GM10248 (cell line): Measurements from ENCODE around the gene TAS2R1.

Source experiments
- CTCF ChIA-PET: fragments of 300-600 bp; sonication (Branson Sonifier 250); formaldehyde crosslinking; extraction: SDS; loops from one replicate; lab custom pipeline; 2021; ENCODE audit warnings: antibody characterized with exemption; lab: Yijun Ruan, JAX
- POLR2A ChIA-PET: fragments of 350-650 bp; sonication (Branson Sonifier 250); formaldehyde crosslinking; extraction: SDS; loops from one replicate; lab custom pipeline; 2020; ENCODE audit warnings: antibody characterized with exemption; lab: Yijun Ruan, JAX
- DNase-seq: peaks from one replicate; pipeline ENCODE4 v3.0.0; 2012; ENCODE audit errors: extremely low spot score
- CTCF ChIP-seq: IDR thresholded peaks from 2 replicates; pipeline ENCODE4 v1.5.1; 2012; ENCODE audit warnings: mild to moderate bottlenecking, low read depth; ENCODE audit errors: extremely low read depth, missing control alignments, control extremely low read depth

Gene TAS2R1

DNA sequence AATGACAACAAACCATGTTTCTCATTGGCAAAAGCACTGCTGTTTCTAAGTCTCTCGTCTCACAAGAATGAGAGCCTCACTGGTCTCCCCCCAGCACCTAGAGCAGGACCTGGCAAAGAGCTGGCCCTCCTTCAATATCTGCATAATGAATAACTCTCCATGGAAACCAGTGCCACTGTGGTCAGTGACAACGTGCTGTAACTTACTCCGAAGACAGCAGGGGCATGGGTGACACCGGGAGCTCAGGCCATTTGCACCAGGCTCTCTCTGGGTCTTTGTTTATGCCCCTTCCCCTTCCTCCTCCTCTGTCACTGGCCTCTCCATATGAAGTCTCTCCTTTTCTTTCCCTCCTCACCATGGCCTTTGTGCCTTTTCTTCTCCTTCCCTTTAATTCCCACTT lies 33.3 kb downstream of the TAS2R1 start:
- no peak for TF ChIP-seq CTCF
- DNase-seq, result no peak
- ChIA-PET POLR2A (no interaction called here), CTCF (no interaction called here)

DNA sequence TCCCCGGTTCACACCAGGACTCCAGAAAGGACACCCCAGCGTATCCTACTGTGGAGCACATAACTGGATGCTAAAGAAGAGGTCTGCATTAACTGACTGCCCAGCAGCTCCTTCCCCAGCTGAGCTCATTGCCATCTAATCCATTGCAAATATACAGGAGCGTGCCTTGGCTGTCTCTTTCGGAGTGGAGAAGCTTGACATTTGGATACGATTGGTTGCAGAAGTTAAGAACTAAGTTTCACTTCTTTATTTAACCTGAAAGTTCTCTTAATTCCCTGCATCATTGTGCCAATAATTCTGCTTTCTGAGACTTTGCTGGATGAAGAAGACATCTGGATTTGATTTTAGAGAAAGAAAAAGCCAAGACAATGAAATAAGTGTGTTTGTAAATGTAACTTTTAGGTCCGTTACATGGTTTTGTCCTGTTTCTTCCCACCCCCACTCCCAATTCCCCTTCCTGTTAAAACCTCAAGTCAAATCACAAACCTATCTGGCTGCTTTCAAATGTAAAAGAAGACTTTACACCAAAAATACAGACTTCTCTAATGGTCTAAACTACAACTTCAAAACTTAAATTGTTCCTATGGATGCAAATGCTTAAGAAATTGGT lies 33.9 kb downstream of the TAS2R1 start:
- DNase-seq, result no peak
- TF ChIP-seq CTCF, result no peak
- POLR2A ChIA-PET, result no interaction called here
- CTCF ChIA-PET, result no interaction called here

- no peak for TF ChIP-seq CTCF
- DNase-seq, result no peak
- ChIA-PET CTCF (interaction anchor here (1.1 to 1.2 kb wide), 2 partner anchors 10 to 16 kb away, joined by 3 to 4 read pairs; no protein-coding TSS in a partner anchor), POLR2A (no interaction called here)
These were observed 35.2 kb downstream of the TAS2R1 start for GRCh38 chr5:9594913-9595312.

- ChIA-PET POLR2A (no interaction called here), CTCF (no interaction called here)
- no peak for TF ChIP-seq CTCF
- DNase-seq, result no peak
These were observed 40.9 kb downstream of the TAS2R1 start for GRCh38 chr5:9589049-9589835.

- CTCF ChIA-PET, result no interaction called here
- POLR2A ChIA-PET, result no interaction called here
- no peak for TF ChIP-seq CTCF
These were observed 41.9 kb downstream of the TAS2R1 start for GRCh38 chr5:9588254-9588653.

DNA sequence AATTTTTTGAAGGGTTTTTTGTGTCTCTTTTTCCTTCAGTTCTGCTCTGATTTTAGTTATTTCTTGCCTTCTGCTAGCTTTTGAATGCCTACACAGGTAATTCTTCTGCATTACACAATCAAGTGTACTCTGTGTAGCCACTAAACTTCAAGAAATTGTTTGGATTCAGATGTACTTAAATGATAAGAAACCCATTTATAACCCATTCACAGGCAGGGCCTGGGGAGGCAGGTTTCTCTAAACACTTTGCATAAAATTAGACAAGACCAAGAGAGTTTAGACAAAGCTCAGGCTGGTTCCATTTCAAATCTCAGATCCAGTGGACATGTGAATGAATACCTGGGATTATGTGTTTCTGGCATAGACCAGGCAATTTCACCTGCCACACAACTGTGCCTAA lies 43.0 kb downstream of the TAS2R1 start:
- CTCF ChIA-PET, result no interaction called here

More at GRCh38 chr5:9588254-9588653, 41.9 kb downstream of the TAS2R1 start:
- no peak for DNase-seq

More for the DNA sequence above, 43.0 kb downstream of the TAS2R1 start:
- no peak for TF ChIP-seq CTCF
- no peak for DNase-seq
- POLR2A ChIA-PET, result no interaction called here
